Measurements from ENCODE around the gene LRRTM4.

The LRRTM4 gene

GRCh38 chr2:76759634-76760366, 762.4 kb downstream of the LRRTM4 start:
- no peak for DNase-seq (ENCODE audit: insufficient read length, low spot score)
- TF ChIP-seq, protein P1, sequence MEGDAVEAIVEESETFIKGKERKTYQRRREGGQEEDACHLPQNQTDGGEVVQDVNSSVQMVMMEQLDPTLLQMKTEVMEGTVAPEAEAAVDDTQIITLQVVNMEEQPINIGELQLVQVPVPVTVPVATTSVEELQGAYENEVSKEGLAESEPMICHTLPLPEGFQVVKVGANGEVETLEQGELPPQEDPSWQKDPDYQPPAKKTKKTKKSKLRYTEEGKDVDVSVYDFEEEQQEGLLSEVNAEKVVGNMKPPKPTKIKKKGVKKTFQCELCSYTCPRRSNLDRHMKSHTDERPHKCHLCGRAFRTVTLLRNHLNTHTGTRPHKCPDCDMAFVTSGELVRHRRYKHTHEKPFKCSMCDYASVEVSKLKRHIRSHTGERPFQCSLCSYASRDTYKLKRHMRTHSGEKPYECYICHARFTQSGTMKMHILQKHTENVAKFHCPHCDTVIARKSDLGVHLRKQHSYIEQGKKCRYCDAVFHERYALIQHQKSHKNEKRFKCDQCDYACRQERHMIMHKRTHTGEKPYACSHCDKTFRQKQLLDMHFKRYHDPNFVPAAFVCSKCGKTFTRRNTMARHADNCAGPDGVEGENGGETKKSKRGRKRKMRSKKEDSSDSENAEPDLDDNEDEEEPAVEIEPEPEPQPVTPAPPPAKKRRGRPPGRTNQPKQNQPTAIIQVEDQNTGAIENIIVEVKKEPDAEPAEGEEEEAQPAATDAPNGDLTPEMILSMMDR (IDR thresholded peaks at IDR 0.05; ENCODE audit: insufficient read depth, missing control alignments) = no peak
- no peak for FAIRE-seq

- TF ChIP-seq, protein P1 (IDR thresholded peaks at IDR 0.05; ENCODE audit: insufficient read depth, missing control alignments) = no peak
- DNase-seq (ENCODE audit: insufficient read length, low spot score) (no peak), FAIRE-seq (no peak)
These were observed 769.7 kb downstream of the LRRTM4 start for GRCh38 chr2:76752506-76752905.

- TF ChIP-seq, protein P1 (IDR thresholded peaks at IDR 0.05; ENCODE audit: insufficient read depth, missing control alignments) = no peak
- DNase-seq (ENCODE audit: insufficient read length, low spot score) (no peak), FAIRE-seq (no peak)
These were observed 772.3 kb downstream of the LRRTM4 start for GRCh38 chr2:76749858-76750257.

DNA sequence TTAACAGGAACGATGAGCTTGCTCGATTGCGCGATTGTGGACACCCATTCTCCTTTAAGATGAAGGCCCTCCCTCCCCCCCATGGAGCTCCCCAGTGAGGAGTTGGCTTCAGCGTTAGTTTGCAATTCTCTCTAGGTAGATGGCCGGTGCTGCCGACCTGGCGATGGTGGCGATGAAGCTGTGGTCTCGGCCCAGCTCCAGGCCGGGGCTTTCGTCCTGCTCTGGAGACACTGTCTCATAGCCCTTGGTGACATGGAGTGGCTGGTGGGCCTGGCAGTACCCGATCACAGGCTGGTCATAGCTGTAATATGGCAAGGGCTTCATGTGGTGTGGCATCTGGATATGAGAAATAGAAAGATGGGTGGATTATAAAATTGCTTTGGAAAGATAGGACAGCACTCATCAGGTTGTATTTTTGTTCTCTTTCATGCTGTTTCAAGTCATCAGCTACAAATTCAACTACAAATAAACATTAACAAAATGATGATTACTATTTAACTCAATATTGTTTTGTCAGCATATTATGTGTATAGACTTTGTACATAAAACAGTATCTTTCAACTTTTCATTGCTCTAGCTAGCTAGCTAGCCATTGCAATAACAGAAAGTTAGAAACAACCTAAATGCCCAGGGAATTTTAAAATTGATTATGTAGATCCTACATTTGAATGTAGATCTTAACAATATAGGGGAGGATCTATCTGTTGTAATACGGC, 773.4 kb downstream of the LRRTM4 start:
- TF ChIP-seq, protein P1 (IDR thresholded peaks at IDR 0.05; ENCODE audit: insufficient read depth, missing control alignments) = no peak
- DNase-seq (ENCODE audit: insufficient read length, low spot score) (no peak), FAIRE-seq (no peak)

DNA sequence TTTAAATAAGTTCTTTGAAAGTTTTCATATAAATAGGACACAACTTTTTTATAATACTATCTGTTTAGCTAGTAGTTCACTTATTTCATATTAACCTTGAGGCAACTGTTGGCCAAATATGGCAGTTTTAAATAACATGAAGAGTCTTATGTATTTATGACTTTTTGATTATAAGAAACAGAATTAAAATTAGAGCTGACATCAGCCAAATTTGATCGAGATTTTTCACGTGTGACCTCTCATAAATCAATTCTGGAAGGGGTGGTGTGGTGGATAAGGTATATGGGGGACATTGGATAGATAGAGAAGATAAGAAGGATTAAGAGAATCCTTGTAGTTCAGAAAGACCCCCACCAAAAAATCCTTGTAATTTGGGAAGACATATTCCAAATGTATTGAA, 776.6 kb downstream of the LRRTM4 start:
- FAIRE-seq (no peak), DNase-seq (ENCODE audit: insufficient read length, low spot score) (no peak)
- TF ChIP-seq, protein P1 (IDR thresholded peaks at IDR 0.05; ENCODE audit: insufficient read depth, missing control alignments) = no peak

DNA sequence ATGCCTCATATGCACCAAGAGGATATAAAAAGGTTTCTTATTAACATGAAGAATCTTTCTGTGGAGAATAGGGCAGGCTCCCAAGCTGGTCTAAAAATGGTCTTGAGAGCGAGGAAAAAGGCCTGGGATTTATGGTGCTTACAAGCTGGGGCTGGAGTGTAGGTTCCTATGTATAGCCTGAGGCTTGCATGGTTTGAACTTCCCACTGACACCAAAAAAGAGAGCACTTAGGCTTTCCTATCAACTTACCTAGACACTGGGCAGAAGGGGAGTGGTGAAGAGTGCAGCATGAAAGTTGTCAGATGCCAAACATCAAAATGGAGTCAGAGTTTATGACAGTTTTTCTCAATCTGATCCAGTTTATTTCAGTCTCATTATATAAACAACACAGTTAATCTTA, 784.6 kb downstream of the LRRTM4 start:
- TF ChIP-seq, protein P1 (IDR thresholded peaks at IDR 0.05; ENCODE audit: insufficient read depth, missing control alignments) = no peak
- DNase-seq (ENCODE audit: insufficient read length, low spot score) (no peak), FAIRE-seq (no peak)

GRCh38 chr2:76733736-76734135, 788.4 kb downstream of the LRRTM4 start:
- no peak for FAIRE-seq

More at GRCh38 chr2:76733736-76734135, 788.4 kb downstream of the LRRTM4 start:
- TF ChIP-seq, protein P1 (IDR thresholded peaks at IDR 0.05; ENCODE audit: insufficient read depth, missing control alignments) = no peak
- no peak for DNase-seq (ENCODE audit: insufficient read length, low spot score)
